Activated naive CD4-positive, alpha-beta T cell treated with anti-CD3 and anti-CD28 coated beads for 36 hours (primary cell): ENCODE results near the gene CD2BP2. TPM values are rescaled to one million over a fixed set of nuclear protein-coding genes. Genes with fewer than 3 reads are reported as not detected.
"Not testable (repeated sequence)": the region's sequence is repeated elsewhere in the genome, so short reads cannot be mapped to it uniquely, and the experiment has no call there.

Source experiments
- CTCF ChIA-PET: fragments of 350-600 bp; sonication (Branson Sonifier 250); formaldehyde crosslinking; loops from one replicate; lab custom pipeline; 2021; ENCODE audit warnings: antibody characterized with exemption; lab: Charles Lee
- DNase-seq: peaks from one replicate; pipeline ENCODE4 v3.0.0-alpha.2; 2020
- H3K27ac Mint-ChIP-seq: one replicate; pipeline ENCODE4 v1.8.0; 2021; ENCODE audit warnings: mild to moderate bottlenecking, mixed read lengths
- H3K27me3 Mint-ChIP-seq: one replicate; pipeline ENCODE4 v1.8.0; 2021; ENCODE audit warnings: low read depth, mixed read lengths
- H3K36me3 Mint-ChIP-seq: one replicate; pipeline ENCODE4 v1.8.0; 2021; ENCODE audit warnings: low read depth, mixed read lengths
- H3K4me1 Mint-ChIP-seq: one replicate; pipeline ENCODE4 v1.8.0; 2021; ENCODE audit warnings: low read depth, mixed read lengths
- H3K4me3 Mint-ChIP-seq: one replicate; pipeline ENCODE4 v1.8.0; 2021; ENCODE audit warnings: mild to moderate bottlenecking, moderate library complexity, mixed read lengths
- H3K9me3 Mint-ChIP-seq: one replicate; pipeline ENCODE4 v1.8.0; 2021; ENCODE audit warnings: mixed read lengths
- intact Hi-C: fragments of 100-400 bp; cut with micrococcal nuclease; formaldehyde crosslinking; loops from one replicate; pipeline ENCODE4 v1.15.1; 2023
- total RNA-seq, 2 experiments: library from RNA; stranded (reverse); gene quantifications; one replicate each; pipeline ENCODE4 v1.2.3, GENCODE V29; 2021

The CD2BP2 gene
- total RNA-seq, 2 experiments from 2014 or later = 39.2 to 41.4 TPM

DNA sequence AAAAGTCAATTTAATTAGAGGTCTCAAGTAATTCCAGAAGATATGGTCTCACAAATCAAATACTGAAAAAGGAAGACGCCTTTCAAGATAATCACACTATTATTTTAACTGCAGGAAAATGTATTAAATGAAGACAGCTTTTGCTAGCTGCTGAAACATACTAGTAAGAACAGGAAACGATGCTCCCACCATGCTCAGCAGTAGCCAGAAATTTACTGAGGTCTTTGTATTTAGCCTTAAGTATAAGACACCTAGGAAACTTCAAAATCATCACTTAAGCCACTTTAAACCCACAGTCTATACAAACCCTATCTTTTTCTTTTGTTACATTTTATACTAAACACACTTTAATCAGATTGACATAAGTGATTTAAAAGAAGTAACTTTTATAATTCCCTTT is 36.5 kb downstream of the CD2BP2 start:
- DNase-seq, H3K27me3 Mint-ChIP-seq, H3K36me3 Mint-ChIP-seq, H3K4me3 Mint-ChIP-seq, H3K9me3 Mint-ChIP-seq, H3K27ac Mint-ChIP-seq, intact Hi-C loops: not testable (repeated sequence)
- H3K4me1 Mint-ChIP-seq = peaks cover 15% of the 10 kb centered on the region
- CTCF ChIA-PET = interaction anchor here (0.6 kb wide), 1 partner anchor 142 kb away, joined by 3 read pairs; no protein-coding TSS in a partner anchor

DNA sequence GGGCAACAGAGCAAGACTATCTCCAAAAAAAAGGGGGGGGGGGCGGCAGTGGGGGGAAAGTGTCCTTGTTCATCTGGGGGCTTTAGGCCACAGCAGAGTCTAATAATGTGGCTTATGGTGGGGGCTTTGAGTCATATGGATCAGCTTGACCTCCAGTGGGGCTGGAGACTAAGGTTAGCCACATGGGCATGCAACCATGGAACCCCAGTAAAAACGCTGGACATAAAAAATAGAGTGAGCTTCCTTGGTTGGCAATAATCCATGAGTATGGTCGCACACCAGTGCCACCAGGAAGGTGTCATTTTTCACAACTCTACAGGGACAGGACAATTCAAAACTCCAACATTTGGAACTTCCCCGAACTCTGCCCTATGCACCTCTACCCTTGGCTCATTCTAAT is 44.2 kb downstream of the CD2BP2 start:
- H3K36me3 Mint-ChIP-seq, H3K4me3 Mint-ChIP-seq, intact Hi-C loops, H3K9me3 Mint-ChIP-seq, CTCF ChIA-PET, H3K27me3 Mint-ChIP-seq, H3K27ac Mint-ChIP-seq, DNase-seq: not testable (repeated sequence)
- peaks cover 26% of the 10 kb centered on the region for H3K4me1 Mint-ChIP-seq

DNA sequence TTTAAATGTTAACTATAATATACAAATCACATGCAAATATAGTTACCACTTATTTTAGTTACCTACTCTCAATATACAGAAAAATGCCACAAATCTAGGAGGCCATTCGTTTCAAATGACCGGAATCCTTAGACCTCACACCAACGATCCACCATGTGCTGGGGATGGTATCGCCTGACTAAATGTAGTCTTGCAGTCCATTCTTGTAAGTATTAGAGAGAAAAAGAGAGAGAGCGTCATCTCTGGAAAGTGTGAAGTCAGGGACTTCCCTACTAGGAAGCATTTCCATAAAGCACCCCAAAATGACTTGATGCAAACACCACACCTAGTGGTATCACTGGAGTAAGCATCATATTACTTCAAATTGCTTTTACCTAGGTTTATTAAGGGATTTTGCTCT is 45.9 kb downstream of the CD2BP2 start:
- intact Hi-C loops, H3K27me3 Mint-ChIP-seq, H3K4me3 Mint-ChIP-seq, H3K9me3 Mint-ChIP-seq, CTCF ChIA-PET, H3K36me3 Mint-ChIP-seq, H3K27ac Mint-ChIP-seq: not testable (repeated sequence)
- peaks cover 20% of the 10 kb centered on the region for H3K4me1 Mint-ChIP-seq
- DNase-seq = peak; percentile 20

Other genes with a start within 250 kb of the CD2BP2 start
- 10 to 100 TPM in 1 of 2 experiments, 1 to 10 TPM in 1; 9.1 to 10.3 TPM for gene GDPD3, start 241.8 kb downstream of the CD2BP2 start, total RNA-seq
- gene MAPK3, start 232.1 kb downstream of the CD2BP2 start, total RNA-seq = 10 to 100 TPM; 64.3 to 64.5 TPM
- 100 to 1,000 TPM; 855 to 866 TPM for gene CORO1A, start 171.7 kb downstream of the CD2BP2 start, total RNA-seq
- 100 to 1,000 TPM; 160 to 173 TPM for gene BOLA2B, start 161.6 kb downstream of the CD2BP2 start, total RNA-seq
- gene SLX1A, start 161.4 kb downstream of the CD2BP2 start, total RNA-seq = 10 to 100 TPM; 35.4 to 42.5 TPM
- gene SULT1A3, start 156.1 kb downstream of the CD2BP2 start, total RNA-seq = 1 to 10 TPM; 8.7 to 9.2 TPM
- gene NPIPB13, start 106.8 kb downstream of the CD2BP2 start, total RNA-seq = 1 to 10 TPM; 5.7 to 6.8 TPM
- gene TBC1D10B, start 15.2 kb upstream of the CD2BP2 start, total RNA-seq = 10 to 100 TPM; 36.6 to 38.4 TPM
- gene MYL11, start 19.5 kb upstream of the CD2BP2 start, total RNA-seq = under 1 TPM; 0.67 to 0.86 TPM
- gene SEPTIN1, start 27.3 kb upstream of the CD2BP2 start, total RNA-seq = 100 to 1,000 TPM; 133 to 134 TPM
- gene ZNF48, start 40.1 kb upstream of the CD2BP2 start, total RNA-seq = 1 to 10 TPM; 5.3 to 6.0 TPM
- gene ZNF771, start 52.3 kb upstream of the CD2BP2 start, total RNA-seq = 1 to 10 TPM; 3.4 to 4.7 TPM
- 10 to 100 TPM; 69.9 to 73.0 TPM for gene DCTPP1, start 74.7 kb upstream of the CD2BP2 start, total RNA-seq
- gene SEPHS2, start 90.6 kb upstream of the CD2BP2 start, total RNA-seq = 10 to 100 TPM; 37.8 to 39.2 TPM
- 10 to 100 TPM; 83.8 to 89.0 TPM for gene ITGAL, start 117.4 kb upstream of the CD2BP2 start, total RNA-seq
- 1 to 10 TPM; 7.8 to 8.3 TPM for gene ZNF768, start 171.3 kb upstream of the CD2BP2 start, total RNA-seq
- gene ZNF747, start 179.6 kb upstream of the CD2BP2 start, total RNA-seq = 1 to 10 TPM; 5.1 to 6.1 TPM
- gene ZNF764, start 203.1 kb upstream of the CD2BP2 start, total RNA-seq = 1 to 10 TPM; 7.6 to 9.5 TPM
- 1 to 10 TPM; 3.7 to 3.9 TPM for gene ZNF688, start 216.4 kb upstream of the CD2BP2 start, total RNA-seq
- gene ZNF785, start 230.4 kb upstream of the CD2BP2 start, total RNA-seq = 10 to 100 TPM; 11.9 to 13.2 TPM